GM23248 (cell line): Measurements from ENCODE around the gene NAALADL2.

ENCODE experiments used
- EZH2 ChIP-seq: fragments of 200-600 bp; sonication (generic); IDR thresholded peaks from 2 replicates; pipeline ENCODE4 v1.6.1; 2018; ENCODE audit warnings: antibody characterized with exemption, mild to moderate bottlenecking; ENCODE audit not compliant: insufficient read depth, poor library complexity, severe bottlenecking
- EZH2phosphoT487 ChIP-seq: fragments of 200-600 bp; sonication (generic); IDR thresholded peaks from 2 replicates; pipeline ENCODE4 v1.6.1; 2018; ENCODE audit warnings: antibody characterized with exemption, moderate library complexity, mild to moderate bottlenecking, low read depth; ENCODE audit not compliant: insufficient read depth

DNA sequence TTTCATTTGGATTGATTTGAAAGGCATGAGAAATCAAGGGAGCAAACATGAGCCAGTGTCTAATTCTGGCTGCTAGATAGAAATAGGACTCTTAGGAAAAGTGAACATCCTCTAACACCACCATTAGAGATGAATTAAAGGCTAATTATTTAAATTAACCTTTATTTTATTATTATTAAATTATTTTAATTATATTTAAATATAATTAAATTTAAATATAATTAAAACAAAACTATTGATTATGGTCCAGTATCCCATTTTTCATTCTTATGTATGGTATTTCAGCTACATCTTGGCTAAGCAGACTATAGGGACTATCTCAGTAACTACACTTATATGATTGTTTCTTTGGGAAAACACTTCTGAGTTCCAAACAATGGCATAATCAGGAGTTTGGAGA is 904.8 kb downstream of the NAALADL2 start:
- TF ChIP-seq EZH2 (no peak), EZH2phosphoT487 (no peak)
